ENCODE results near the gene SNHG17. TPM values are rescaled to one million over a fixed set of nuclear protein-coding genes. Genes with fewer than 3 reads are reported as not detected.
"Not testable (repeated sequence)": the region's sequence is repeated elsewhere in the genome, so short reads cannot be mapped to it uniquely, and the experiment has no call there.

SNHG17 gene
- total and polyA plus RNA-seq, 2 of the 4 experiments (the other 2 are of a cell fraction) = 5.4 to 38.2 TPM

DNA sequence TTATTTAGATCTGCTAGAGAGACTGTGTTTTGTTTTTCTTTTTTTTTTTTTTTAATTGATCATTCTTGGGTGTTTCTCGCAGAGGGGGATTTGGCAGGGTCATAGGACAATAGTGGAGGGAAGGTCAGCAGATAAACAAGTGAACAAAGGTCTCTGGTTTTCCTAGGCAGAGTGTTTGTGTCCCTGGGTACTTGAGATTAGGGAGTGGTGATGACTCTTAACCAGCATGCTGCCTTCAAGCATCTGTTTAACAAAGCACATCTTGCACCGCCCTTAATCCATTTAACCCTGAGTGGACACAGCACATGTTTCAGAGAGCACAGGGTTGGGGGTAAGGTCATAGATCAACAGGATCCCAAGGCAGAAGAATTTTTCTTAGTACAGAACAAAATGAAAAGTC lies 25.5 kb upstream of the SNHG17 start:
- H3K4me1 ChIP-seq (ENCODE audit: control insufficient read depth, insufficient read depth, low read length); H2AFZ ChIP-seq (replicated peaks; ENCODE audit: low read length, poor library complexity); H3K27me3 ChIP-seq (ENCODE audit: control insufficient read depth, insufficient read depth, low read length); H3K36me3 ChIP-seq (ENCODE audit: control insufficient read depth, insufficient read depth, low read length); BruUV-seq (replicated peaks); H4K20me1 ChIP-seq (ENCODE audit: insufficient read depth, low read length); H3K4me3 ChIP-seq (ENCODE audit: insufficient read depth, low read depth, low read length); intact Hi-C loops (cut with micrococcal nuclease); H3K56ac ChIP-seq (ENCODE audit: extremely low read depth, insufficient read depth, low read length); H2BK5ac ChIP-seq (ENCODE audit: low read depth, low read length, poor library complexity, severe bottlenecking); H2AK9ac ChIP-seq (replicated peaks; ENCODE audit: low read depth, low read length, poor library complexity); H2BK15ac ChIP-seq (ENCODE audit: low read depth, low read length); H2BK20ac ChIP-seq (ENCODE audit: low read depth, low read length); CTCF ChIA-PET; ATAC-seq (ENCODE audit: low read depth); H4K91ac ChIP-seq (ENCODE audit: insufficient read depth, low read depth, low read length); H3K4ac ChIP-seq (ENCODE audit: low read depth, low read length); H3K14ac ChIP-seq (replicated peaks; ENCODE audit: low read depth, low read length); POLR2A ChIA-PET (ENCODE audit: unreplicated experiment); H3K23ac ChIP-seq (ENCODE audit: low read depth, low read length); H3K9ac ChIP-seq (ENCODE audit: low read depth, low read length); H3K18ac ChIP-seq (ENCODE audit: low read depth, low read length); H3K27ac ChIP-seq (ENCODE audit: insufficient read depth, low read length); H4K5ac ChIP-seq (ENCODE audit: low read depth, low read length); H2AK5ac ChIP-seq (ENCODE audit: low read depth, low read length); H2BK120ac ChIP-seq (ENCODE audit: low read depth, low read length); H3K4me2 ChIP-seq (ENCODE audit: low read depth, low read length); H3K9me1 ChIP-seq (ENCODE audit: insufficient read depth, low read length); H3K9me3 ChIP-seq (ENCODE audit: control insufficient read depth, insufficient read depth, low read length); dilution Hi-C loops (cut with HindIII; ENCODE audit: low sequenced_read_pairs, unreplicated experiment); H4K8ac ChIP-seq (ENCODE audit: low read depth in 2 of 2, low read length in 2 of 2); H3K79me1 ChIP-seq (ENCODE audit: low read depth in 1 of 2, low read length in 2 of 2); DNase-seq: not testable (repeated sequence)
- in situ Hi-C loops (cut with MboI; ENCODE audit: low sequenced_read_pairs) = loop anchor here (25.0 kb wide), 1 partner anchor 277 kb away; the partner anchor contains the start of gene ACTR5
- no CpG with 5 or more reads among the region's 2 CpGs for WGBS, 2 experiments (ENCODE audit: extremely low coverage in 2 of 2, insufficient read length in 1 of 2)
